Neural cell (in vitro differentiated cells): ENCODE measurements around the gene OOEP.

Source experiments
- CTCF ChIP-seq: fragments of 450-650 bp; IDR thresholded peaks from 2 replicates; pipeline ENCODE4 v1.5.1; 2014; ENCODE audit warnings: antibody characterized with exemption, mild to moderate bottlenecking, moderate library complexity; ENCODE audit not compliant: poor library complexity, severe bottlenecking
- POLR2AphosphoS5 ChIP-seq: IDR thresholded peaks from 2 replicates; pipeline ENCODE4 v1.6.1; 2012
- RAD21 ChIP-seq: fragments of 450-650 bp; conservative IDR thresholded peaks from 2 replicates; pipeline ENCODE4 v1.6.1; 2014; ENCODE audit warnings: antibody characterized with exemption, mild to moderate bottlenecking, moderate library complexity
- SMC3 ChIP-seq: fragments of 450-650 bp; conservative IDR thresholded peaks from 2 replicates; pipeline ENCODE4 v1.6.1; 2014; ENCODE audit warnings: antibody characterized with exemption, mild to moderate bottlenecking, moderate library complexity; ENCODE audit not compliant: poor library complexity

- no peak for TF ChIP-seq CTCF
- TF ChIP-seq POLR2AphosphoS5 = no peak
- no peak for TF ChIP-seq RAD21
- TF ChIP-seq SMC3 = no peak
Observed at GRCh38 chr6:73367761-73368355, 1.8 kb downstream of the OOEP start.
